GM11168 (cell line): ENCODE measurements around the gene MPPED2.
"Not testable (repeated sequence)": the region's sequence is repeated elsewhere in the genome, so short reads cannot be mapped to it uniquely, and the experiment has no call there.

Experiments
- in situ Hi-C: fragments of 300-500 bp; cut with MboI; formaldehyde crosslinking; loops from one replicate; pipeline ENCODE4 v1.12.0; 2022; ENCODE audit warnings: low sequenced_read_pairs; ENCODE audit not compliant: unreplicated experiment

The MPPED2 gene

DNA sequence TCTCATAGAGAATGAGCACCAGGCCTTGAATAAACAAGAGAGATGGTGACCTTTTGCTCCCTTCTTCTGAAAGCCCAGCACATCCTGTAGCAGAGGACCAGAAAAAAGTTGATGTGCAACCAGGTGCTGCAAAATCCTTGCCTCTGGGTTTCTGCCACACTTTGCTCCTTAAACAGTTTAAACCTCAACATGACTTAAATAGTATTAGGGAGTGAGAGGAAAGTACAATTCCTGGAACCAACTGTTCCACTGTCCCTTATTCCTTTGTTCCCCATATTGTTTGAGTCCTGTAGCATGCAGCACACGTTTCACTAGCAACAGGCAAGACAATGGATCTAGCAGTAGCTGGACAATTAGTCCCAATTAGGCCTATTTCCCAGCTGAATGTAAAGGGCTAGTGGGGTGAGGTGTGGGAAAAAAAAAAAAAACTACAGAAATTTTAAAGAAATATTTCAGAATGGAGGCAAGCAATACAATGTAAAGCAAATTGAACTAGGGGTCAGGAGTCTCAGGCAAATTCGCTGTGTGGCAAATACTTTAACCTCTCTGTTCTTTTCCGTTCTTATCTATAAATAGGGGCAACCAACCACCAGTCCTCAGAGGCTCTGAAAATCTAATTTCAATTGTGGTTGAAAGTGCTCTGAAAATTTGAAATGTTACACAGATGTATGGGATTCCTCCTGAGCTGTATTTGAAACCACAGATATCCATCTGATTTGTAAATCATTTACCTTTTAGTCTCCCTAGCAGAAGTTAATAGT is 6.6 kb downstream of the MPPED2 start:
- in situ Hi-C loops = no loop called here

DNA sequence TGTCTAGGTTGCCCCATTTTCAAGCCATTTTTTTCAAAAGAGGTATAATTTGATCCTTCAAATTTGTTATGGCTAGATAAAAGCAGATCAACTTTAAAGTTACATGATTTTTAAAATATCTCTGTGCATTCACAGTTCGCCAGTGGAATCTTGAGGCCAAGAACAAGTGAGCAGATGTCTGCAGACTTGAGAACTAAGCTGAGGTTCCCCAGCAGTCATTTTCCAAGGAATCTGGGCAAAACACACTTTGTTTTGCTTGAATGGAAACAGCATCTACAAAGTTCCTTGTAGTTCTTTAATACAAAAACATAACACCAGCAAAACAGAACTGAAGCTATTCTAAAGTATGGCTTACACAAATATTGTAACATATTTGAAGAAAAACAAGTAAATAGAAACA is 7.7 kb downstream of the MPPED2 start:
- in situ Hi-C loops = no loop called here

DNA sequence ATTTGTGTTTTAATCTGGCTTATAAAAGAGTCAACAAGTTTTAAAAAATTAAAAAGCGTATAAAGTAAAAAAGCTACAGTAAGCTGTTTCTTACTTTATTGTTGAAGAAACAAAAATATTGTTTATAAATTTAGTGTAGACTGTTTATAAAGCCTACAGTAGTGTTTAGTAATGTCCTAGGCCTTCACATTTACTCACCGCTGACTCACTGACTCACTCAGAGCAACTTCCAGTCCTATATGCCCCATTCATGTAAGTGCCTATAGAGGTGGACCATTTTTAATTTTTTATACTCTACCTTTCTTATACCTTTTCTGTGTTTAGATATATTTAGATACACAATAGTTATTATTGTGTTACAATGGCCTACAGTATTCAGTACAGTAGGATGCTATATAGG is 12.2 kb downstream of the MPPED2 start:
- in situ Hi-C loops = no loop called here

DNA sequence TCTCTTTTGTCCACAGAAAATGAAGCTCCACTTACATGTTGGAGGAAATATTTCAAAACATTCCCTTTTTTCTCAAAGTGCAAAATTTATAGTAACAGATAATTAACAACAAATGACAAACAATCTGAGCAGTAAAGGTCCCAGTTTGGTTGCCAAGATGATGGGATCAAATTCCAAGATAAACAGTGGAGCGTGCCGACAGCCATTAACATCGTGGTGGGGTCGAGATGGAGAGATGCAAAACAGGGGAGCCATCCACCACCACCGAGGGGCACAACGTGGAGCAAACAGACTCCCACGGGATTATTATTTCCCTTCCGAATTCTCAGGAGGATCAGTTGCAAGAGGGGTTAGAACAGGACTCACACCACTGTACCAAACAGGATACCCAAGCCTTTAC is 17.2 kb downstream of the MPPED2 start:
- in situ Hi-C loops = no loop called here

DNA sequence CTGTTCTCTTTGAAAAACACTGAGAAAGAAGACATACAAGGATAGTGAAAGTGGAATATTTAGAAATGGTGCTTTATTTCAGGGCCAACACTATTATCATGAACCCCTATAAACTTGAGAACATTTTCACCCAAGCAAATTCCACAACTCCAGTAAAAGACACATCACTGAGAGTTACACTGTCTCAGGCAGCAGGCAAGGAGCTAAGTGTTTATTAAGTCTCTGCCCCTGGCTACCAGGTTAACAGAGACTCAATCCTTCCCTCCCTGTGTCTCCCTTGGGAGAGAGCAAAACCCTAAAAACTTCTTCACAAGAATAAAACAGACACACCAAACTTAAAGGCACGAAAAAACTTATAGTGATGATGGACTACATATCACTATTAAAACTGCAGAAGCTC is 18.5 kb downstream of the MPPED2 start:
- in situ Hi-C loops = no loop called here

DNA sequence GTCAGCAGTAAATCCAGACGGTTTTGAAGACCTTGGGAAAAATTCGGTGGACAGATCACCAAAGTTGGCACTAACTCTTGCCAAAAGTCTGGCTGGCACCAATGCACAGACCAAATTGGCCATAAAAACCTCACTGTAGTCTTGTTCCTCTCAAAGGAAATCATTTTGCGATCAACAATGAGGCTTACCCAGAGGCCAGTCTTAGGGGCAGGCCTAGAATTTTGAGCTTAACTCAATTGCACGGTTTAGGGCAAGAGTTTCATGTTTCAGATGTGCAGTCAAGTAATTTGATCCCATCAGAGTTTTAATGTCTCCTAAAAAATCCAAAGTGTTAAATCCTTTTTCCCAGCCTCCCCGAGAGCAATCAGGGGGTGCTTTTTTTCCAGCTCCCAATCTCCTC is 19.0 kb downstream of the MPPED2 start:
- in situ Hi-C loops = no loop called here

DNA sequence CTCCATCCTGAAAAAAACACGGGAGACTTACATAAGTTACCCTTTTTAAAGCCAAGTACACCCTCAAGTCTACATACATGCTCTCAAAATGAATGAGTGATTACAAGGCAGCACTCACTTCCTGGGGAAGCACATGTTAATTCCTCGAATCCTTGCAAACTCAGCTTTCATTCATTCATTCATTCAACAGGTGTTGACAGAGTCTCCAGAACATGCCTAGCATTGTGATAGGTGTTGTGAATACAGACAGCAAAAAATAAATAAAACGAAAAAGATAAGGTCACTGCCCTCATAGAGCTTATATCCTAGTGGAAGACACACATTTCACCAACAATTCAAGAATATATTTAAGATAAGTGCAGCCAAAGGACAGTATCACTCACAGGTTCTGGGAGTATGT is 19.7 kb downstream of the MPPED2 start:
- in situ Hi-C loops = no loop called here

DNA sequence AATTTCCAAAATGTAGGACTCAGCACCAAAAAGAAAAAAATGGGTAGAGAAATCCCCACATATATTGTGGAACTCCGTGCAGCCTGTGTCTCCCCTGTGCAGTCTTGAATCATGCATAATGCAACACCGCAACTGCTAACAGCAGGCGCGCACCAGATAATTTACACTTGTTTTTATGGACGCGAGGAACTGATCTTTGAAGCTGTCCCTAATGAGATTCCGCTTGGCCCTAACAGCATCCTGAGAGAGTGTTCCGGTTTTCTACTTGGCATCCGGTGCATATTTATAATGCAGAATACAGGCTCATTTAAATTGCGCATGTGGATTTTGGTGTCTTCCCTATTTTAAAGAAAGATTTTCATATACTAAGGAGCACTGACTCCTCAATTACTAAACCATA is 21.1 kb downstream of the MPPED2 start:
- in situ Hi-C loops = no loop called here

DNA sequence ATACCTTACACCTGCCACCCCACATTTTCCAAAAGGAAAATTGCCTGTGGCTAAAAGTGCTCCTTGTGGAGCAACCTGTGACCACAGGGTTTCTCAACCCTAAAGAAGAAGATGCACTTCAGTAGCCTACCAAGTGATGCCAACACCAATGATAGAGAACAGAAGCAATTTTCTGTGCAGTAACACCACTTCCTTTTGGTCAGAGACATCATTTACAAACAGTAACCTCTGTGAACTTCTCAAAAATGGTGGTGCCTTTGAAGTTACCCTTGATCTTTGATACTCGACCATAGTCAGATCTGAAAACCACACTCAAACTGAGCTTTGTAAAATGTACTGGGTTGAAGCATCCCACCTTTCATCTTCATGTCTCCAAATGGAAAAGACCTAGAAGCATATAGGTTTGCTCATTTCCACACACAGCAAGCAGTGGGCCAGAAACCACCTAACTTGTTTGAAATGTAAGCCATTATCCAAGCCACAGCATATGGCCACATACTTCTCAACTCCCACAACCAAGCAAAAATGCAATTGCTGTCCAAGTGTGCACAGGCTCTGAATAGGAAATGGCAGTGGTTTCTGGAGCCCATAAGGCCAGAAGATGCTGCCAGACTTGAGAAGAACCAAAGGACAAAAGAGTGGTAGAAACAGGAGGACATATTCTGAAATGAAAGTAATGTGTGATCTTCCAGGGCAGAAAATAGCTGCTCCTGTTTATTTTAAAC is 24.3 kb downstream of the MPPED2 start:
- in situ Hi-C loops = no loop called here

DNA sequence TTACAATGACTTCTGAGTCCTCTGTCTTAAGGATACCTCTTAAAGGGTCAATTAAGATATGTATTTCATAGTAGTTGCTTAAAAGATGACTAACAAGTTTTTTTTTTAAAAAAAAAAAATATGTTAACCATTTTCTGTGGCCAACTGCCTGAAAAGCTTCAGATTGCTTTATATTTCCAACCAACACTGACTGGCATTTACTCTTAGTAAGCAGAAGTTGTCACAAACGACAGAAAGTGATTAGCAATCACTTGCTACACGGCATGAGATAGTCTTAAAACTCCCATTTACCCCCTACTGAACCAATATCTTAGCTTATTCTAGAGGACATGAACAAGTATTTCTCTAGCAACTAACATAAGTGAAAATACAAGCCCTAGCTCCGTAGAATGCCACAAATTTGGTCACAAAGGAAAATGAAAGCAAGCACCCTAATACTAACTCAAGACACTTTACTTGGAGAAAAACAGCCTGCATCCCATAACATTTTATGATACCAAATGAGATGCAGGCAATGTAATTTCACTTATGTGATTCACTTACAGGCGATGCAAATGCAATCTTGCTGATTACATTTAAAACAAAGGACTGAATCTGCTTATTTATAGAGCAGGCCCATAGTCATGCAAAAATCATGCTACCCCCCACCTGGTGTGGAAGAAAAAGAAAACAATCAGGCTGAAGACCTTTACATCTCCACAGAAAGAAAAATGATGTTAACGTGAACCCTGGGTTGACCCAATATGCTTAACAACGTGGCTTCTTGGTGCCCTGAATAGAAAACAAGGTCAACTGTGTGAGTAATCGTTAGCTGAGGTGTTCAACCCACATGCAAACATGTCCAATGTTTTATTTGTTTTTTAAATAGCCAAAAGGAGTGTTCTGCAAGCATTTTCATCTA is 25.7 kb downstream of the MPPED2 start:
- in situ Hi-C loops = no loop called here

DNA sequence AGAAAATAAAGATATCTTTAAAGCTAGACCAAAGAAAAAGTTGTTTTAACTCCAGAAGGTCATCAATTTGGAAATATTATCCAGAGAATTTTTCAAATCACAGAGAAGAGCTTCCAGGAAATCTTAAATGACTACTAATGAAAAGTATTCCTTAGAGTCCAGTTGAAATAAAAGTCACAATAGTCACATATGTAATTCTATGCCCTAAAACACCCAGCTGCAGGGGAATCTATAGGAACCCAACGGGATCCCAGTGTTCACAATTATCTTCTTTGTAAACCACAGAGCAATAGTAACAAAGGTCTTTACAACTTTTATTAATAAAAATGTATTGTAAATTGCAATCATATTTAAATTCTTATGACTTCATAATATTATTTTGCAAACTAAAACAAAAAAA is 27.1 kb downstream of the MPPED2 start:
- in situ Hi-C loops = no loop called here

DNA sequence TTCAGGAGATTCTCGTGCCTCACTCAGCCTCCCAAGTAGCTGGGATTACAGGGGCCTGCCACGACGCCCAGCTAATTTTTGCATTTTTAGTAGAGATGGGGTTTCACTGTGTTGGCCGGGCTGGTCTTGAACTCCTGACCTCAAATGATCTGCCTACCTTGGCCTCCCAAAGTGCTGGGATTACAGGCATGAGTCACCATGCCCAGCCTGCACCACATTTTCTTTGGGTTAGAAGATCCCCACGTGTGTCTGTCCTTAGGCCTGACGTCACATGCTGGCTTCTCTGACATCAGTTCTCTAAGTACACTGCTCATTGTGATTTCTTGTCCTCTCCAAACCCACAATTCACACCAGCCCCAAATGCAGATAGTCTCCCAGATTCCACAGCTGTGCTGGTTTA is 31.6 kb downstream of the MPPED2 start:
- in situ Hi-C loops = not testable (repeated sequence)

DNA sequence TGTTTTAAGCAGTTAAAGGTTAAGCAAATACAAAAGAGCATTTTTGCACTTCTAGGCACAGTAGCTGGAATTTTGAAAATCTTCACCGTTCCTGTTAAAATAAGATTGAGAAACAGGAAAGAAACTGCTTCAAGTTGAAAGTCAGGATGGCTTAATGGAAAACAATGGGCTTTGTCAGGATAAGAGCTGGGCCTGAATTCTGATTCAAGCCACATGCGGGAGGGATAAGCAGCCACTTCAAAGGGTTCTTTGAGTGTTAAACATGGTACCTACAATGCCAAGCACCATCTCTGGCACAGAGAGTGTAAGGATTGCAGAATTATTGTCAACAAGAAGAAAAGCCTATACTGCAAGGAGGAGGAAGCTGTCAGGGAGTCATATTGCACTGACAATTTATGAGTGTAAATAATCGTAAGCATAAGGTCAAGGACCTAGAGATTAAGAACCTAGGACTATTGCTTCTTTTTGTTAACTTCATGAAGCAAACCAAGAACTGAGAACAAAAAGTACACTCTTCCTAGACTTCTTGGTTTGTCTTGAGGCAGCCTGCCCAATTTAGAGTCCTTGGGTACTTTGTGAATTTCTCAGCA is 32.5 kb downstream of the MPPED2 start:
- in situ Hi-C loops = no loop called here

DNA sequence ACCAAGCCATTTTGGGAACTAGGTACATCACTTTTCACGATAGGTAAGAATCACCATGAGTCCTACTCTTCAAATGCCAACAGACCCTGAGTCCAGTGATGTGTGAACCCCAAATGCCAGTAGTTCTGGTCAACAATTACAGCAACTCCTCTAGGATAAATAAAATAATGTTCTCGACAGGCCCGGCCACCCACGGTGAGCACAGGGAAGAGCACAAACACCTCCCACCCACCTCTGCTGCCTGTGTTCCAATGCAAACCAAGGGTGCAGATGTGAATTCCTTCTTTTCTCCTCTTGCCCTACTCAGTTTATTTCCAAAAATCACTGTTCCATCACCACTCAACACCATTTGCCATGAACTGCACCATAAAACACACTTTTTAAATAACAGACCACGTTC is 33.3 kb downstream of the MPPED2 start:
- in situ Hi-C loops = no loop called here

DNA sequence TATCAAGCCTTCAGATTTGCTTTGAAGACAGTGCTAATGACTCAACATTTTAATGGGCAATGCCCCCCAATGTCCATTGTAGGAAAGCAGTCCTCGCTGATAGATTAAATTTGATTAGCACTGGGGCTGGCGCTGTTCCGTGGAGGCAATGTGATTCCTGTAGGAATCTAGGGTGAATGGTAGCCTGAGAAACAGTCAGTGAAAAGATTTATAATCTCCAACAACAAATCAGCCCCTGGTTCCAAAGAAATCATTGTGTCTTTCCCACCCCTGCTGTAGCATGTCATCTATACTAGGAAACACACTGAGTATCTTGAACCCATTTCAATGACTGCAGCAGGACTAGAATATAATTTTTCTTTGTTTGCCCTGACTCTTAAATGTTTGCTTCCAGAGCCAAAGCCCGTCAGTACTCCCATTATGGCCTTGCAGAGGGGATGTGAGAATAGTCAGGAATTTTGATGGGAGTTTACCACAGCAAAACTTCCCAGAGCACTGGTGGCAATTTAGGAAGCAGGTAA is 36.1 kb downstream of the MPPED2 start:
- in situ Hi-C loops = no loop called here

DNA sequence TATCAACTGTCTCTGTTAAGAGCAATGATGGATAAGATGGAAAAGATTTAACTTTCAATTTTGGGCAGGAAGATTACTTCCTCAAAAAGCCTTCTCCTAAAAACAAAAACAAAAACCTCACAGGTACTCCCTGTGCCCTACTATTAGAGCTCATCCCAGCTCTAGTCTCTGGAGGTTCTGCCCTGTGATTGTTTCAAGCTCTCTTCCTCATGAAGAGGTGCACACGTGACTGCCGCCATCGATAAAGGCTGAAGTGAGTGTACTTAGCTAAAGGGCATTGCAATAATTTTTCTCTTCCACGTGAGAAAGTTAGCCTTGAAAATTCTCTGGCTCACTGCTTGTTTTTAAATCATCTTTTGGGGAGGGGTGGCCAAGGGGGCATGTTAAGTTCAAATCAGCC is 36.6 kb downstream of the MPPED2 start:
- in situ Hi-C loops = no loop called here

DNA sequence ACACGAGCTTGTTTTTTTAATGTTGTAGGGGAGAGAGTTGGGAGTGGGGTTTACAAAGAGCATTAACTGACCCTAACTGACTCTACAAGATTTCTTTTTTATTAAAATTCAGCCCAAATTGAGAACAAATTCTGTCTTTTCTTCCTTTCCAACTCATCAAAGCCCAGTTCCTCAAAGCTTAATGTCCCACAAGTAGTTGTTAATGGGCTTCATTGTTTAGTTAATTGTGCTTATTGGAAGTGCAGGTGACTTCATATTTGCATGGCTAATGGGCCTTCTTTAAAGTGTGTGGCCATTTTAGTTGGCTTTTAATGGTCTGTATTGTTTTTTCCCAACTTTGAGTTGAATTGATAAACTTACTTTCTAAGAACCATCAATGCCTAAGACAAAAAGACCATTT is 39.8 kb downstream of the MPPED2 start:
- in situ Hi-C loops = no loop called here

DNA sequence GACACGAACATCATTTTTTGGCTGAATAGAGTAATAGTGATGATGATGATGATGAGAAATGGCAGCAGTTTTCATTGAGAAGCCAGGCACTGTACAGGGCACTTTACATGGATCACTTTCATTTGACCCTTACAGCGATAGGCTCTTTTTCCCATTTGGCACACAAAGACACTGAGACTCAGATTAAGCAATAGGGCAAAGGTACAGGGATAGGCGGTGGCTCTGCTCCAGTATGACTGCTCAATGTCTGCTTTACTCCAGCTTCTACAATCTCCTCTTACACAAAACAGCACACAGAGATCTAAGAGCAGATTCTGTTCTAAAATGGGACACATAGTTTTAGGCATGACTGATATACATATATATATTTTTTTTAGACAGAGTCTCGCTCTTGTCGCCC is 40.6 kb downstream of the MPPED2 start:
- in situ Hi-C loops = no loop called here

DNA sequence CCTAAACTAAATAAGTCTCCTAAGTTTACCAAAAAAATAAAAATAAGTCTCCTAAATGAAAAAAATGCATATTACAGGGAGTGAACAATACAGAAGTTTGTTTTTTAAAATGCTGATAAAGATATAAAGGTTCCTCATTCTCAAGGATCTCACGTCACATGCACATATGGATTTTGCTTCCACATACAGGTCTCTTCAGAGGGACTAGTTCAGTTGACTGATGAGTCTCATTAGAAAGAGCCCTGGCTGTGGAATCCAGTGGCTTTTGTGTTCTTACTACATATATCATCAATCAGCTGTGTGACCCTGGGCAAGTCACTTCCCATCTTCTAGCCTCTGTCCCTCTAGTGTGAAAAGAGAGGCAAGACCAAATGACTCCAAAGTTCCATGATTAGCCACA is 43.1 kb downstream of the MPPED2 start:
- in situ Hi-C loops = no loop called here

DNA sequence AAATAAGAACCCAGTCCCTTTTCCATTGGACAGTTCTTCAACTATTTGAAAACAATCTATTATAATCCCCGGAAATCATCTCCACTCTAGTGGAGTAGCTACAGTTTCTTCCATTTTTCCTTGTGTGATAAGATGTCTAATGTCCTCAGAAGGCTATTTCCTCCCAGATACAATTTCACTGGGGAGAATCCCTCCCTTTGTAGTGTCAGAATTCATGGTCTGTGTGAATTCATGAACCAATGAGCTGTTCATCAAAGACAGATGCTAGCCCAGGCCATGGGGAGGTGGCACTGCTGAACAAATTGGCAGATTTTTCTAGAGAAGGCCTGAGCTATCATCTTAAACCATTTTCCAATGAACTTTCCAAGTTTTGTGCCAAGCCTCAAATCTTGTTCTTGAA is 45.4 kb downstream of the MPPED2 start:
- in situ Hi-C loops = no loop called here
